Osteocyte (in vitro differentiated cells): ENCODE measurements around the gene SEMA3A. TPM values are rescaled to one million over a fixed set of nuclear protein-coding genes. Genes with fewer than 3 reads are reported as not detected.

Source experiments
- DNase-seq: peaks from one replicate; pipeline ENCODE4 v3.0.0; 2021; ENCODE audit warnings: mixed read lengths; ENCODE audit not compliant: unreplicated experiment; ENCODE audit errors: extremely low spot score
- H3K27ac Mint-ChIP-seq: one replicate; pipeline ENCODE4 v1.8.0; 2021; ENCODE audit warnings: mild to moderate bottlenecking, mixed read lengths; ENCODE audit not compliant: unreplicated experiment
- H3K27me3 Mint-ChIP-seq: one replicate; pipeline ENCODE4 v1.8.0; 2021; ENCODE audit warnings: mixed read lengths; ENCODE audit not compliant: unreplicated experiment
- H3K36me3 Mint-ChIP-seq: one replicate; pipeline ENCODE4 v1.8.0; 2021; ENCODE audit warnings: mixed read lengths; ENCODE audit not compliant: unreplicated experiment
- H3K4me1 Mint-ChIP-seq: one replicate; pipeline ENCODE4 v1.8.0; 2021; ENCODE audit warnings: mixed read lengths; ENCODE audit not compliant: unreplicated experiment
- H3K4me3 Mint-ChIP-seq: one replicate; pipeline ENCODE4 v1.8.0; 2021; ENCODE audit warnings: mild to moderate bottlenecking, moderate library complexity, mixed read lengths; ENCODE audit not compliant: unreplicated experiment
- H3K9me3 Mint-ChIP-seq: one replicate; pipeline ENCODE4 v1.8.0; 2021; ENCODE audit warnings: mixed read lengths; ENCODE audit not compliant: unreplicated experiment
- total RNA-seq: library from RNA; stranded (reverse); gene quantifications from 2 replicates; pipeline ENCODE4 v1.2.1, GENCODE V29; 2021
- TF ChIP-seq, protein P1 (sequence below): fragments of 200-600 bp; sonication (generic); IDR thresholded peaks from 2 replicates; pipeline ENCODE4 v1.5.0; 2021; ENCODE audit warnings: antibody characterized with exemption, mild to moderate bottlenecking, moderate library complexity

SEMA3A gene
- total RNA-seq, 1 donor from 2014 or later: 2.4 TPM

DNA sequence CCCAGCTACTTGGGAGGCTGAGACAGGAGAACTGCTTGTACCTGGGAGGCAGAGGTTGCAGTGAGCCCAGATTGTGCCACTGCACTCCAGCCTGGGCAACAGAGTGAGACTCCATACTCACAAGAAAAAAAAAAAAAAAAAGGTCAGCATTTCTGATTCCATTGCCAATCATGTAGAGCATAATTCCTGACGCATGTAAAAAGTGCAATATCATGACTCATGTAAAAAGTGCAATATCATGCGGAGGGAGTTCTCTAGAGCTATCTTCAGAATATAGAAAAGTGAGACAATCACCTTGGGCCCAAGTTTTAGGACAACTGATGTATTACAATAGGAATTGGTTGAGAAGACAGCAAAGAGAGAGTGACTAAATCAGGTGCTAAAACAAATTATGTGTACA lies 85.8 kb downstream of the SEMA3A start:
- Mint-ChIP-seq H3K36me3 (no peaks in the 10 kb centered on the region), H3K27me3 (no peaks in the 10 kb centered on the region), H3K9me3 (no peaks in the 10 kb centered on the region), H3K4me1 (peaks cover 45% of the 10 kb centered on the region), H3K4me3 (no peak overlapping the region), H3K27ac (no peak overlapping the region)
- DNase-seq: no peak
- TF ChIP-seq, protein P1, sequence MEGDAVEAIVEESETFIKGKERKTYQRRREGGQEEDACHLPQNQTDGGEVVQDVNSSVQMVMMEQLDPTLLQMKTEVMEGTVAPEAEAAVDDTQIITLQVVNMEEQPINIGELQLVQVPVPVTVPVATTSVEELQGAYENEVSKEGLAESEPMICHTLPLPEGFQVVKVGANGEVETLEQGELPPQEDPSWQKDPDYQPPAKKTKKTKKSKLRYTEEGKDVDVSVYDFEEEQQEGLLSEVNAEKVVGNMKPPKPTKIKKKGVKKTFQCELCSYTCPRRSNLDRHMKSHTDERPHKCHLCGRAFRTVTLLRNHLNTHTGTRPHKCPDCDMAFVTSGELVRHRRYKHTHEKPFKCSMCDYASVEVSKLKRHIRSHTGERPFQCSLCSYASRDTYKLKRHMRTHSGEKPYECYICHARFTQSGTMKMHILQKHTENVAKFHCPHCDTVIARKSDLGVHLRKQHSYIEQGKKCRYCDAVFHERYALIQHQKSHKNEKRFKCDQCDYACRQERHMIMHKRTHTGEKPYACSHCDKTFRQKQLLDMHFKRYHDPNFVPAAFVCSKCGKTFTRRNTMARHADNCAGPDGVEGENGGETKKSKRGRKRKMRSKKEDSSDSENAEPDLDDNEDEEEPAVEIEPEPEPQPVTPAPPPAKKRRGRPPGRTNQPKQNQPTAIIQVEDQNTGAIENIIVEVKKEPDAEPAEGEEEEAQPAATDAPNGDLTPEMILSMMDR: no peak

DNA sequence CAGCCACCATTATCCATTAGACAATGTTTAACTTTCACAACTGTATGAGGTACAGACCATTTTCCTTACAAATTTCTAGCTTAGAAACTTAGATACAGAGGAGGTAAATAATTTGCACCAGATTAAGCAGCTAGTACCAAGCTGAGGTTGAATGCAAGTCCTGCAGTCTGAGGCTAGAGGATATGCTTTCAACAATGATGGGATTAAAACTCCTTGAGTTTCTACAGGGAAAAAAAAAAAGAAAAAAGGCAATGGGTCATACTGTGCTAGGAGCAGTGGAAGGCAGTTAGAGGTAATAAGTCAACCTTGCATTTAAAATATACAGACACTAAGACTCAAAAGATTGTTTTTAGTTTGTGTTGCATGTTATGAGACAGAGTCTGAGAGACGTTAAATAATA lies 86.5 kb downstream of the SEMA3A start:
- Mint-ChIP-seq H3K9me3 (no peaks in the 10 kb centered on the region), H3K27me3 (no peaks in the 10 kb centered on the region), H3K36me3 (no peaks in the 10 kb centered on the region), H3K4me3 (no peak overlapping the region), H3K27ac (no peak overlapping the region), H3K4me1 (peaks cover 38% of the 10 kb centered on the region)
- TF ChIP-seq, protein P1: no peak
- DNase-seq: no peak

DNA sequence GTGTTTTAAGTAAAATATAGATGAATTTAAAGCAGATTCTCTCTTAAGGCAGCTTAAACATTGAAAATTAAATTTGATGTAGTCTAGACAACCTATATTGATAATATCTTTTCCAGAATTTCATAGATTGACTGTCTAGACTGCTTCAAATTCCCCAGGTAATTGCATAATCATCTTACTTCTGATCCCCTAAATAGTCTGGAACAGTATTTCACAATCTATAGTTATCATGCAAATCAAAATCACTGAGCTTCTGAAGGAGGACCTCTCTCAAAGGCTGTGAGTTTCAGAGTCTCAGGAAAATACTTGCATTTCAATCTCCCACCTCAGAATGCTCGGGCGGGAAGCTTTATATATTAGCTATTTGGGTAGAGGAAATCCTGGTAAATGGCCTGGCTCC lies 87.3 kb downstream of the SEMA3A start:
- H3K4me1 Mint-ChIP-seq: peaks cover 31% of the 10 kb centered on the region
- DNase-seq: no peak
- TF ChIP-seq, protein P1: no peak
- H3K36me3 Mint-ChIP-seq: peaks cover under 1% of the 10 kb centered on the region
- no peaks in the 10 kb centered on the region for H3K27me3 Mint-ChIP-seq
- no peak overlapping the region for H3K27ac Mint-ChIP-seq
- H3K4me3 Mint-ChIP-seq: no peak overlapping the region
- no peaks in the 10 kb centered on the region for H3K9me3 Mint-ChIP-seq

DNA sequence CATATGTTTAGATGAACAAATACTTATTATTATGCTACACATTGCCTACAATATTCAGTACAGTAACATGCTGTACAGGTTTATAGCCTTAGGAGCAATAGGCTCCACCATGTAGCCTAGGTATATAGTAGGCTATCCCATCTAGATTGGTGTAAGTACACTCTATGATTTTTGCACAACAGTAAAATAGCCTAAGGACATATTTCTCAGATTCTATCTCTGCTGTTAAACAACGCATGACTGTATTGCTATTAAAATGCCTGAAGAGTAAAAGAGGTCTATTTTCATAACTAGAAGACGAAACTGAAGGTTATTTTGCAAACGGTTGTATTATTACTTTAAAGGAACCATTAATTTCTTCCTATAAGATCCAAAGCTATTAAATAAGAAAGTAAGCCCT lies 88.3 kb downstream of the SEMA3A start:
- H3K9me3 Mint-ChIP-seq: no peaks in the 10 kb centered on the region

DNA sequence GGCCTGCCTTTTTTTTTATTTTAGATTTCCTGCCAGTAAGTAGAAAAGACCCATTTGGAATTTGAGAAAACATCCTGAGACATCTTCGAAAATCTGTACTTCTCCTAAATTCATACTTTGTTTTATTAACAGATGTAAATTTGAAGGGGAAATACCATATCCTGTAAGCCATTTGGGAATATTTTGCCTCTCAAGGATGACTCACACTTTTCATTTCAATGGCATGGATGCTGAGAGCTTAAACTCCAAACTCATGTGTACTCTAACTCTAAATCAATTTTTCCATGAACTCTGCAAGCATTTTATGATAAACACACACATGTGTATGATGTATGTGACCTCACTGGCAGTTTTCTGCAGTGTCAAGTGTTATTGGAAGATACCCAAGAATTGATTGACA lies 89.0 kb downstream of the SEMA3A start:
- peak overlapping the region; percentile 85 for H3K27ac Mint-ChIP-seq
- no peaks in the 10 kb centered on the region for H3K27me3 Mint-ChIP-seq
- H3K36me3 Mint-ChIP-seq: peaks cover 2% of the 10 kb centered on the region
- TF ChIP-seq, protein P1: no peak
- no peaks in the 10 kb centered on the region for H3K9me3 Mint-ChIP-seq
- DNase-seq: no peak
- no peak overlapping the region for H3K4me3 Mint-ChIP-seq
- peaks cover 28% of the 10 kb centered on the region for H3K4me1 Mint-ChIP-seq

More for the DNA sequence above, 88.3 kb downstream of the SEMA3A start:
- no peaks in the 10 kb centered on the region for H3K27me3 Mint-ChIP-seq
- DNase-seq: no peak
- peaks cover 2% of the 10 kb centered on the region for H3K36me3 Mint-ChIP-seq
- H3K4me1 Mint-ChIP-seq: peaks cover 28% of the 10 kb centered on the region
- TF ChIP-seq, protein P1: no peak
- no peak overlapping the region for H3K4me3 Mint-ChIP-seq
- peak overlapping the region; percentile 18 for H3K27ac Mint-ChIP-seq
